GM19395 (cell line): ENCODE measurements around the gene UGT1A1.

ENCODE experiments used
- ATAC-seq: cut with Tn5 transposase; IDR thresholded peaks from one replicate; pipeline ENCODE4 v1.9.1; 2021; ENCODE audit warnings: mild to moderate bottlenecking, moderate library complexity; ENCODE audit not compliant: unreplicated experiment

UGT1A1 gene

DNA sequence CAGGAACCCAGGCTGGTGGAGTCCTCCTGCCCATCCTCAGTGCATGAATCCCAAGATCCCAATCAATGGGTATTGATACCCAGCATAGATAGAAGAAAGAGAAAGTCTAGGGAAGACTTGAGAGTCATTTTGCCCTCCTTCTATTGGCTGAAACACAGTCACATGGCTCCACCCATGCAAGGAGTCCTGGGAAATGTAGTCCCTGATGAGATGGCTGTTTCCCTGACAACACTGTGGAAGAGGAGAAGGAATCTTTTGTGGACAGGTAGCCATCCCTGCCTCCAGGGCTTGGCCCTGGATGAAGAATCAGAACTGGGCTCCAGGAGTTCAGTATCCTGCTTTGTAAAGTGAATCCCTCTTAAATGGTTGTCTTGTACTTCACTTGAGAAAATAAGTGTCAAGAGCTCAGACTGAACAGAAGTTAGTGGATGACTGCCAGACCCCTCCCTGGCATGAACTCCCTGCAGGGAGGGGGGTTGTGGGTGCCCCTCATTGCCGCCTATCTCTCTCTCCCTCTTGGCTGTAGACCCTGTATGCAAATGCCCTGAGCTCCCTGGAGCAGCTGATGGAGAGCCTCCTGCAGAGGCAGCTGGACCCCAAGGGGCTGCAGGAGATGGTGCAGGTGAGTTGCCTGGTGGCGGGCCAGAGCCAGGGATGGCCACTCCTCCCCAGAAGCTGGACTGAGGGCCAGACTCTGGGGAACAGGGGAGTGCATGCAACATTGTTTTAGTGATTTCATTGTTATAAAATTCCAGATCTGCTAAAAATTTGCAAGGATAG, 54.2 kb downstream of the UGT1A1 start:
- no peak for ATAC-seq

DNA sequence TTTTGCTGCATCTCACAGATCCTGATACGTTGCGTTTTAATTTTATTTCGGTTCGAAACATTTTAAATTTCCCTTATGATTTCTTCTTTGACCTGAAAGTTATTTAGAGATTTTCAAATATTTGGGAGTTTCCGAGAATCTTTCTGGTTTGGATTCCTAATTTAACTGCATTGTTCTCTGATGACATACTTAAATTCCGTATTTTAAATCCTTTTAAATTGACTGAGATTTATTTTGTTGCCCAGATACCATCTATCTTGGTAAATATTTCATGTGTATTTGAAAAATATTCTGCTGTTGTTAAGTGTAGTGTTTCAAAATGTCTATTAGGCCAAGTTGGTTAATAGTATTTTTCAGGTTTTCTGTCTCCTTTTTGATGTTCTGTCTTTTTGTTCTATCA, 55.8 kb downstream of the UGT1A1 start:
- ATAC-seq: no peak

DNA sequence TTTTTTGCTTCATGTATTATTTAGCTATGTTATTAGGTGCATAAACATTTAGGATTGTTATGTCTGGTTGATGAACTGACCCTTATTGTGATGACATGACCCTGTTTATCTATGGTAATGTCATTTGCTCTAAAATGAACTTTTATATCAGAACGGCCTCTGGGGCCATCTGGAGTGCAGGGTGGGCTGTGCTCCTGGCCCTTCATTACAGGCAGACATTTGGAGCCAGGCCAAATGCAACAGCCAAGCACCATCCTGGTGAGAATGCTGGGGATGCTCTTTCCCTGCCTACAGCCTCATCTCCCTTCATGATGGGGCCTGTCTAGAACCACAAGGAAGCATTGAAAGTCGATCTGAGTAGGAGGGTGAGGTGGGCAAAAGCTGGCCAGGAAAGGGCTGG, 56.3 kb downstream of the UGT1A1 start:
- ATAC-seq: no peak

DNA sequence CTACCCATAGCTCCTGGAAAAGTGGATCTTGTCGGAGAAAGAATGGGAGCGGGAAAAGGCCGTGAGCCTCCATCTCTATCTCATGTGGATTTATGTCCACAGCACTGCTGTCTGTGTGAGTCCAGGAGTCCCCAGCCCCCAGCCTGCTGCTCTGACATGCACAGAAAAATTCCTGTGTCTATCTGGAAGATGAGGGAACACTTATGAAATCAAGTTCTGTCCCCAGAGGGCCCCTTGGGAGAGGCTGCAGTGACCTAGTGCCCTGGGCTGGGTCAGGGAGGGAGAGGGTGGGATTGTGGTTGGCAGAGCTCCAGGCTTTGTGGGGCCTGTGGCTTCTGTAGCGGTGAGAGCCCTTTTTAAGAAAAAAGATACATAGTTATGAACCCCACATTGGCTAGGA, 56.7 kb downstream of the UGT1A1 start:
- ATAC-seq: no peak

DNA sequence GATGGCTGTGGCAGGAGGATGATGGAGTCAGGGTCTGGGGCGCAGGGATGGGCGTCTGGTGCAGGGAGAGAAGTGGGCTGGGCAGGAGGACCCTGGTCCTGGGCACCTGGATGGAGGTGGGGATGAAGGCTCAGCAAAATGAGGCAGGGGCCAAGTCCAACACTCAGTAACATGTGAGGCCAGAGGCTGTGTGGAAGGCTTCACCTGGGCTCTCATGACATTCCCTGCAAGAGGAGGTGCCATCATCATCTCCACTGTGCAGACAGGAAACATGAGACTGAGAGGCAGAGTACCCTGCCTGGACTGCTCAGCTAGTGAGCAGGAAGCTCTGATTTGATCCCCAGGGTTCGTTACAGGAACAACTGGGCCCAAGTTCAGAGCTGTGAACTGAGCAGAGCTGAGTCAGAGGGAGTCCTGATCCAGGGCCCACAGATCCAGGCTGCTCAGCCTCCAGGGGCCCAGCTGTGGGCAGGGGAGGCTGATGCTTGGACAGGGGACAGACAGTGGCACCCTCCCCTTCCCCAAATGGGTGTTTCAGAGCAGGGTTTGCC, 57.4 kb downstream of the UGT1A1 start:
- ATAC-seq: no peak

DNA sequence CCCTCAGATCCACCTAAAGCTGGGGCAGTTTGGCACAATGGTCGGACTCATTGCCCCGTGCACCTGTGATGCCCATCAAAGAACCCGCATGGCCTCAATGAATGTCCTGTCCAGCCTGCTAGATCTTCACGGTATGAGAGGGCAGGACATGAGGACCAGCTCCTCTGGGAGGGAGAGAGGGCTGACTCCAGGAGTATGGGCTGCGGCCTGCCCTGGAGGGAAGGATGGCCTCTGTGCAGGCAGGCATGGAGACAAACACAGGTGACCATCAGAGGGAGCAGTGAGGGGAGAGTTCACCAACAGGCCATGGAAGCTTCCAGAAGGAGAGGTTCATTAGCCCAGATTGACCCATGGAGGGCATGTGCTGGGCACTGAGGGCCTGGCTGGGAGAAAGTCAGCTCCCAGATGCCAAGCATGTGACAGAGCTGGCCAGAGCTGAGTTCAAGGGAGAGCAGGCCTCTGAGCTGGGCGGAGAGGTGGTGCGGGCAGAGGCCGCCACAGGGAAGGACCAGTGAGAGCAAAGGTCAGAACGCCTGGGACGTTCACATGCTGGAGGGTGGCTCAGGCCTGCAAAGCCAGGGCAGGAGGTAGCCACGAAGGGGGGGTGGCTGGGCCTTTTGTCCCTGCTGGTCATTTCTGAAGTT, 58.0 kb downstream of the UGT1A1 start:
- no peak for ATAC-seq

DNA sequence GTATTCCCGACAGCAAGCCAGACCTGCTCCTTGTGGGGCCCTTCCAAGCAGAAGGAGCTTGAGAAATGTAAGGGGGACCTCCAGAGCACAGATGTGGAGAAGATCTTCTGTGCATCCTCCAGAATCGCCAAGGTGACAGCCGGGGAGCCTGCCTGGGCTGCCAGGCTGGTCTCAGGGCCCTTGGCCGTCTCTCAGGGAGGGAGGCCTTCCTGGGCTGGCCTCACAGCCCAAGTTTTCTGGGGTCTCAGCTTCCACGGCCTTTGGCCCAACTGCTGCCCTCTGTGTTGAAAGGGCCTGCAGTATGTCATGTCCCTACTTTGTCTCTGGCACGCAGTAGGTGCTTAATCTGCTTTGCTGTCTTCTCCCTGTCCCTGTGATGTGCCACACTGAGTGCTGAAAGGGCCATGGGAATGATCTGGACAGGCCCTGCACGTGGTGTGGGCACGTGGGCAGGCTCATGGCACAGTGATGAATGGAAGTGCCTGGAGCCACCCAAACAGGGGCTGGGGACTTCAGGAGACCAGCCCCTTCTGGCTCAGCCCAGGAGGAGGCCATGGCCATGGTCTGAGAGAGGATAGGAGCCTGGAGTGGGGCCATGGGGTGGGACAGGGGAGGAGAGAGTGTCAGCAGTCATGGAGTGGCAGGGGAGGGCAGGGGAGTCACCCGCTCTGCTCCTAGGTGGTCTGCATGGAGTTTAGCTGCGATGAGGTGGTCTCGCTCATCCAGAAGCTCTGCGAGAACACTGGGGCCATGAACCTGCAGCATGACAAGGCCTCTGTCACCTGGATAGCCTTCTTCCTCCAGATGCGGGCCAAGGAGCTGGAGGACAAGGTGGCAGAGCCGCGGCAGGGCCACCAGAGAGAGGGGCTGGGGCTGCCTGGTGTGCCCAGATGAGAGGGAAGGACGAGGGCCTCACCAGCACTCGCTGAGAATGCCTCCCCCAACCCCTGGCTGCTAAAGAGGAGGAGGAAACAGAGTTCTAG, 58.9 kb downstream of the UGT1A1 start:
- no peak for ATAC-seq

DNA sequence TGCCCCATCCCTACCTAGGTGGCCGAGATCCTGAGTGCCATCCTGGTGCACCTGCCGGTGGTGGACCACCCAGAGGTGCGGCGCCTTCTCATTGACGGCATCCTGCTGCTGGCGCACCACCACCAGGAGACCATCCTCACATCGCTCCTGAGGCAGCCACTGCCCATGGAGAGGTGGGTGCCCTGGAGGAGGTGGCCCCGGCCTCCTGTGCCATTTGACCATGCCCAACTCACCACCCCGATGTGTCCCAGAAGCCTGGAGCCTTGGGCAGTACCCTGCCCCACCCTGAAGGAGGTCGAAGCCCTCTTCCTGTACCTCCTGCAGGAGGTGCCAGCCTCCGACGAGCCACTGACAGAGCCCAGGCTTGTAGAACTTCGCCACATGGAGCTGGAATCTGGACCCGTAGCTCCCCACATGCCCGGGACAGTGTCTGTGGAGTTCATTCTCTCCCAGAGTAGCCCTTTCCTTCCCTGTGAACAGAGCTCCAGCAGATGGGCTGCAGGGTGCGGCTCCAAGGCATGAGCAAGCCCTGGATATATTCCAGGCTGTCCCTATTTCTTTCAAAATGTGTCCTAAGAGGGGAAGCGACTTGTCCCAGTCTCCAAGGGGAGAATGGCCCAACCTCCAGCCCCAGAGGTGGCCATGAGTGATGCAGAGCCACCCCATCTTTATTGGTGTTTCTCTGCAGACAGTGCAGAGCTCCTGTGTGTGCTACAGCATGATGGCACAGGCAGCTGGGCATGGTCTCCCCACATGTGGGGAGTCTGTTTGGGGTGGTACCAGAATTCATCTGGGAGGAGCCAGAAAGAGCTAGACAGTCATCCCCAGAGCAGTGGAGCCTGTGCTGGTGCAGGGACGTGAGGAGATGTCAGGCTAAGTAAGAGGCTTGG, 60.1 kb downstream of the UGT1A1 start:
- ATAC-seq: no peak

DNA sequence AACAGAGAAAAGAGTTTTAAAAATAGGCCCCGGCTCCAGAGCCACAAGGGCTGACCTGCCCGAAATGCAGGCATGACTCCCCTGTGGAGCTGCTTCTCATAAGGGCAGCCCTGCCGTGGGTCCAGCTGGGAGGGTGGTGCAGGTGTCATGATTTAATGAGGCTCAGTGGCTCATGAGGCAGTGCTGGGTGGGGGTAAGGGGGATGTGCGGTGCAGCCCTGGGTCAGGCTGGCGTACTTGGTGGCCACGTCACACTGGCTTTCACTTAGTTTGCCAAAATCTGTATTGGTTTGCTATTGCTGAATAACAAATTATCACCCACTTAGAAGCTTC, 60.7 kb downstream of the UGT1A1 start:
- ATAC-seq: no peak

DNA sequence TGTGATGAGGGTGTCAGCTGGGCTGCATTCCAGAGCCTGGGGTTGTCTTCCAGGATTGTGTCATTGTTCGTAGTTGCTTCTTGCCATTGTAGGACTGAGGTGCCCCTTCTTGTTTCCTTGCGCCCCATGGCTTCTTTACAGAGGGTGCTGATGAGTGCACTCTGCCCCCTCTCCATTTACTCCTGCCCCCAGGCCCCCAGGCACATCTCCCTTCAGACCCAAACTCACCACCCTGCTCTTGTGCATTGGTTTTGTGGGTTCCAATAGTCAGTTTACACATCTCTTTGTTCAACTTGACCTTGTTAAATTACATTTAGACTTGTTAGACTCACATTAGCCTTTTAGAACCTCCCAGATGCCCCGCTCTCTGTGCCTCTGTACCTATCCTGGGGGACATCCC, 61.1 kb downstream of the UGT1A1 start:
- ATAC-seq: no peak

DNA sequence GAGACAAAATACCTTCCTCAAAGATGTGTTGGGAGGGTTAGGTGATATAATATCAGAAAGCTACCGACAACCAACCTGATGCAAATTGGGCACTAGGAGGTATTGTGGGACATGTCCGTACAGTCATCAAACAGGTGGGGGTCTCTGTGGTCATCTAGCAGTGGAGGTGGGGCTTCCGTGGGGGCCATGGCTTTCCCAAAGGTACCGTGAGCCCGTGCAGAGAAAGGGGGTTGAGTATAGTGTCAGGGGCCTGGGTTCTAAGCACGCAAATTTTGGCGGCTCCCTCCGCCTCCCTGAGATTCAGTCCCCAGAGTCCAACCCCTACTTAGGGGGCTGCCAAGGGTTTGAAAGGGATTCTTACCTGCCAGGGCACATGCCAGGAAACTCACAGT, 61.6 kb downstream of the UGT1A1 start:
- ATAC-seq: no peak

DNA sequence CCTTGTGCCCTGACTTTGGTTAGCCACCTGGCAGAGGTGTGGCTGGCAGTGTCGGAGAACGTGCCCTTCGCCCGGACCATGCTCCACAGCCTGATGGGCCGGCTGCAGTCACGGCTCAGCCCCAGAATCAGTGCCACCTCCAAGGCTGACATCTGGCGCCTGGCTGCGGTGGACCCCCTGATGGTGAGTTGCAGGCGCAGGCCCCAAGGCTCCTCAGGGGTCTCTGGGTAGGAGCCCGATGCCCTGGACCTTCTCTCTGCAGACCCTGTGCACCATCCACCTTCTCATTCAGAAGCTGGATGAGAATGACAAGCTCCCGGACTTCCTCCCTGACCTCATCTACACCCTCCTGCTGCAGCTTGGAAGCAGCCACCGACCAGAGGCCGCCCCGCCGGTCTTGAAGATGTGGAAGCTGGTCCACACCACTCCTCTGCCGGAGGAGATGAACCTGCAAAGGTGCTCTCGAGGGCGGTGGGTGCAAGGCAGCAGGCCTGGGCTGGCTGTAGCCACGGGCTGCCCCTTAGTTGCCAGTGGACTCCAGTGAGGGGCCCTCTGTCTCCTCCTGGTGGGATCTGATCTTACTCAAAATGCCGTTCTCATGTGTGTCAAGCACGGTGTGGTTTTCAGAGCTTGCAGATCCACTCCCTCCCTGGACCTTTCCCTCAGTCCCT, 62.2 kb downstream of the UGT1A1 start:
- ATAC-seq: no peak
